CD4-positive, alpha-beta T cell treated with Interleukin-2 at 100 ng/mL for 4 hours (primary cell): Measurements from ENCODE around the gene MCHR1.
A peak's percentile ranks its signal among the peaks of the same experiment; 100 is the strongest.

Experiments used
- DNase-seq: peaks from one replicate; pipeline ENCODE4 v3.0.0-alpha.2; 2020; ENCODE audit warnings: low spot score

MCHR1 gene

GRCh38 chr22:40727070-40727963 is 48.0 kb downstream of the MCHR1 start:
- peak; percentile 8 for DNase-seq

GRCh38 chr22:40727964-40728615 is 48.8 kb downstream of the MCHR1 start:
- DNase-seq = no peak

GRCh38 chr22:40728731-40729189 is 49.5 kb downstream of the MCHR1 start:
- peak; percentile 61 for DNase-seq

- no peak for DNase-seq
These were observed 50.0 kb downstream of the MCHR1 start for GRCh38 chr22:40729284-40729683.
